Activated CD4-positive, alpha-beta T cell treated with anti-CD3 and anti-CD28 coated beads for 4 hours (primary cell): ENCODE results near the gene RNF224.

Experiments used
- DNase-seq, 2 donors: peaks; one replicate each; pipeline ENCODE4 v3.0.0-alpha.2; 2020

The RNF224 gene

GRCh38 chr9:137192859-137193258, 34.4 kb upstream of the RNF224 start:
- DNase-seq: no peak

DNA sequence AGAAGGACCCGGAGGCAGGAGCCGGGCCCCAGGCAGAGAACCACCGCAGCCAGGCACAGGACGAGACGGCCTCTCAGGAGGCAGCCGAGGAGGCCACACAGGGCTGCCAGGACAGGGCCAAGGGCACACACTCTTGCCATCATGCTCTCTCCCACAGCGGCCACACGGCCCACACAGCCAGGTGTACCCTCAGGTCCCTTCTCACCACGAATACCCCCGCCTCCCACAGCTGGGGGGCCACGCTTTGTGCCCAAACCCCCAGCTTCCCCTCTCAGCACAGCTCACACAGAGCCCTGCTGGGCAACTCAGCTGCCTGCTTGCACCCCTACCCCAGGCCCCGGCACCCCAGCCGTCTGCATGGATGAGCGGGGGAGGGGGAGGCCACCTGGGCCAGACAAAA, 33.5 kb upstream of the RNF224 start:
- no peak for DNase-seq

DNA sequence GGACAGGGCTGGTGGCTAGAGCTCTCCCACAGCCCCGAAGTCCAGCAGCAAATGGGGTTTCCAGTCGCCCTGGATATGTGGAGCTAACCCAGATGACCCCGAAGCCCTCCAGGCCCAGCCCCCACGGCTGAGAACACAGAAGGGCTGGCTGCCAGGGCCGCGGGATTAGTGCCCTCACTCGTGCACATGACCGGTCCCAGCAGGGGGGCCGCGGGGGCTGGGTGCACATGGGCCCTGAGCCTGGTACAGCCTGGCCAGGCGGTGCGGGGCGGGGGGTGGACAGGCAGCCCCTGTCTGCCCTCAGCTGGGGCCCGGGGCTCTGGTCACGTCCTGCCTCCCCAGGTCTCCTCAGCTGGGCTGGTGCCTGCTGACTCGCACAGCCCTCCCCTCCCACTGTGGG, 32.9 kb upstream of the RNF224 start:
- DNase-seq: no peak

GRCh38 chr9:137194909-137195308, 32.4 kb upstream of the RNF224 start:
- DNase-seq: no peak

- no peak for DNase-seq
These were observed 31.6 kb upstream of the RNF224 start for GRCh38 chr9:137195525-137196220.

DNA sequence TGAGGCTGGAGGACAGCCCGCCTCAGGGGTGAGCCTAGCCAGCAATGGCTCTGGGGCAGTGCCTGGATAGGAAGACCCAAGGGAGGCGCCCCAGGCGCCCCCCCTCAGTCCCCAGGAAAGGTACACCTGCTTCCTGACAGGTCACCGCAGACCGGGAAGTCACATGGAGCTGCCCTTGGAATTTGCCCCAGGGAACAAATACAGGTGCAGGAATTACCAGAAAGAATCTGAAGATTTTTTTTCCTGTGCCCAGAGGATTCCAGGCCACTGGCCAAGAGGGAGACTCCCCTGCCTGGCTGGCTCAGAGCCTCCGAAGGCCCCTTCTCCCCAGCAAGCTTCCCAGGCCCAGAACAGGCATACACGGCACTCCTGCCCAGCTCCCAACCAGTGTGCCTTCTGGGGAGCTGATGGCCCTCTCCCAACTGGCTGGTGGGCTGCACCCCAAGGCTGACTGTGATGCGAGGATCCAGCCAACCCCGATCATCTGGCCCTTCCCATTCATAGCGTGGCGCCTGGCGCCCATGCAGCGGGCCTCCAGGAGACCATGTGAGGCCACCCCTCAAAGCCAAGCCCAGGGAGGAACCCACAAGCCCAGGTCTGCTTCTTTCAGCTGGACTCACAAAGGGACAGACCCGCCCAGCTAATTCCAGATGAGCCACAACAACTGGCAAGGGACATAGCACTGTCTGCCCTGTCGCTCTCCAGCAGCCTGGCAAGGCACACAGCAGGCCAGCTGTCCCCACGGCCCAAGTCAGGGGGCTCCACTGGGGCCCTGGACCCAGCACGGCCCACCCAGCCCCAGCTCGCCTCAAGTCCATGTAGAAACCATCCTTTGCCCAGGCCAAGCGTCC, 29.0 kb upstream of the RNF224 start:
- no peak for DNase-seq

DNA sequence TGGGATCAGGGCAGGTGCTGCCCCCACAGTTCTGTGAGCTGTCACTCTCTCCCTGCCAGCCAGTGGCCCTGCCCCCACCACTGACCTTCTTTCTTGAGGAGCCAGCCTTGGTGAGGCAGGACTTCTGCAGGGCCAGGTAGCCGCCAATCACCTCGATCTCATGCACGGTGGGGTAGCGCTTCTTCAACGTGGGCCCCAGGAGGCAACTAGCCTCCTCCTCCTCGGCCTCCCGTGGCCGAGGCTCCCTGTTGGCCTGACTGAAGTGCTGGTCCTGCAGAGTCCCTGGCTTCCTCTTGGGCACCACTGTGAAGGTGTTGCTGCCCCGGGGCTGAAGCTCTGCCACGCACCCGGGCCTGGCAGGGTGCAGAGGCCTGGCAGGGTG, 28.4 kb upstream of the RNF224 start:
- DNase-seq: no peak

GRCh38 chr9:137199411-137200121, 27.7 kb upstream of the RNF224 start:
- no peak for DNase-seq

DNA sequence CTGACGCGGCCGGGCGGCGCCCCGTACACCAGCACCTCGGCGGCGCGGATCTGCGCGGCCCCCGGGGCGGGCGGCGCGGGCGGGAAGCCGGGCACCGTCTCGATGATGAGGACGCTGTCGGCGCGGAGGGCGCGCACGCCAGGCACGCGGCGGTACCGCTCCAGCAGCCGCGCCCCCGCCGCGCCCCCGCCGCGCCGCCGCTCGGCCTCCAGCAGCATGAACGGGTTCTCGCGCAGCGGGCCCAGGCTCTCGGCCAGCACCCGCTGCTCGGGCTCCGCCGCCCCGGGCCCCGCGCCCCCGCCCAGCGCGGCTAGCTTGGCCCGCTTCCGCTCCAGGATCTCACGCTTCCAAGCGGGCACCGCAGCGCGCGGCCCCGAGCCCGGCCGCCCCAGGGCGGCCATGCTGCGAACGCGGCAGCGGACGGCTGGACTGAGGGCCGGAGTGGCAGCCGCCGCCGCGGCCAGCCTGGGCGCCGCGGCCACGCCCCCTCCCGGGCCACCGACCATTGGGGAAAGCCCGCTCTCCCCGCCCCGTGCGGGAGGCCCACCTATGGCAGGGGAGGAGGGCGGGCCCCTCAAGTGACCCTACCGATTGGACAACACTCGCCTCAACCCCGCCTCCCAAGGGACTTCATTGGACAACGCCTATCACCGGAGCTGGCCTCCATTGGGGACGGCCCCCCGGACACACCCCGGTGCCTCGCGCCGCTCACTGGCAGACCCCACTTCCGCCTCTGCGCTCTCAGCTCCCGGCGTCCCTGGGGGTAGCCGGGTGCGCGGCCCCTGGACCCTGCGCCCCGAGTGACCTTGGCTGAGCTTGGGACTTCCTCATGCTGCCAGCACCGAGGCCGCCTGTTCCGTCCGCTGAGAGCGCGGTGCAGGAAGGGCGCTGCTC, 26.7 kb upstream of the RNF224 start, which contains the start of gene TPRN:
Gene TPRN, minus strand, starts transcription at position 431 of the 894 bp plus-strand sequence. Its CDS starts 30 bp downstream, at position 401.
- DNase-seq: peak; percentile 99

DNA sequence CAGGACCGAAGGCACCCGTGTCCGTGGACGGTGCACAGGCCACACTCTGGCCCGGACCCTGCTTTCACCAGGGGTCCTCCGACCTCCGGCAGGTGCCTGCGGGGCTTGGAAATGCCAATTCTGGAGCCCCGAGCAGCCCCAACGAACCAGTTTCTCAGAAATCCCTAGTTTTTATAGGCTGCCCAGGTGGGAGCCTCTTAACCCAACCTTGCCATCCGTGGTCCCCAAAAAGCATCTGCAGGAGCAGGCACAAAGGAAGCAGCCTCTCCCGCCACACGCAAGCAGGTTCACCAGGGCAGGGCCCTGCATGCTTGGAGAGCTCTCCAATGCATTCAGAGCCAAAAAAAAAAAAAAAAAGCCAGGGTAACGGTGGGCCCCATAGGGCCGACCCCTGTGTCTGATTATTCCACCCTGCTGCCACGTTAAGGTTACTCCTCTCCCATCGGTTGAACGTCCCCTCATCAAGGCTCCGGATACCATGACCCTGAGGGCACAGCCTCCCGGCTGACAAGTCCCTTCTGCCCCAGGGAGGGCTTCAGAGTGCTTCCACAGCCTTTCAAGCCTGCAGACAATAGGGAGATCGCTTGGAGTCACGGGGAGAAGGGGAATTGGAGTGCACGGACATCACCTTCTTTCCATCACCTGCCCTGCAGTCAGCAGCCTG, 26.0 kb upstream of the RNF224 start:
- DNase-seq: no peak

GRCh38 chr9:137202966-137203365, 24.3 kb upstream of the RNF224 start:
- no peak for DNase-seq

DNA sequence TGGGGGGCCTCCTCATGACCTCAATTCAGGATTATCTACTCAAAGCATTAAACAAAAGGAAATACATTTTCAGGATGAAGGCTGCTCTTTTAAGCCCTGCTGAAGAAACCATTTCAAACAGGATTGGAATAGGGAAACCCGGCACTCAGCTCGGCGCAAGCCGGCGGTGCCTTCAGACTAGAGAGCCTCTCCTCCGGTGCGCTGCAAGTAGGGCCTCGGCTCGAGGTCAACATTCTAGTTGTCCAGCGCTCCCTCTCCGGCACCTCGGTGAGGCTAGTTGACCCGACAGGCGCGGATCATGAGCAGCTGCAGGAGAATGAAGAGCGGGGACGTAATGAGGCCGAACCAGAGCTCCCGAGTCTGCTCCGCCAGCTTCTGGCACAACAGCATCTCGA, 22.6 kb upstream of the RNF224 start:
- DNase-seq: no peak

GRCh38 chr9:137205126-137206069, 21.9 kb upstream of the RNF224 start, which contains the start of the genes NDOR1 and TMEM203:
Gene NDOR1, plus strand, starts transcription at chr9:137205700. Its CDS starts 78 bp downstream, at chr9:137205778.
Gene TMEM203, minus strand, starts transcription at chr9:137205648. Its CDS starts 234 bp downstream, at chr9:137205414.
- peak; percentile 89 to 91 for DNase-seq

DNA sequence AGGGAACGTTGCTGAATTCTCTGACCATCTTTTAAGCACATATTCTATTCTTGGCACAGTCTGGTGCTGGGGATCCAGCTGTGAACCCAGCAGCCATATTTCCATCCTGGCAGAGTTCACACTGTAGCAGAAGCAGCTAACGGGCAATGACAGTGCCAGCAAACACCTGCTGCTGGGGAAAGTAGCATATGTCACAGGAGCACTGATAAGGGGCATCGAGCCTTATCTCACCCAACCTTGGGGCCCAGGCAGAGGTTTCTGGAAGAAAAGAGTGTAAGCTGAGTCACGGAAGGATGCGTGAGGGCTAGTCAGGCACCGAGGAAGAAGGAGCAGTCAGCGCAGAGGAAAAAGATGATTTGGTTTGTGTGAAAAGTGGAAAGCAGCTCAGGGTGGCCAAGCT, 20.7 kb upstream of the RNF224 start:
- no peak for DNase-seq

DNA sequence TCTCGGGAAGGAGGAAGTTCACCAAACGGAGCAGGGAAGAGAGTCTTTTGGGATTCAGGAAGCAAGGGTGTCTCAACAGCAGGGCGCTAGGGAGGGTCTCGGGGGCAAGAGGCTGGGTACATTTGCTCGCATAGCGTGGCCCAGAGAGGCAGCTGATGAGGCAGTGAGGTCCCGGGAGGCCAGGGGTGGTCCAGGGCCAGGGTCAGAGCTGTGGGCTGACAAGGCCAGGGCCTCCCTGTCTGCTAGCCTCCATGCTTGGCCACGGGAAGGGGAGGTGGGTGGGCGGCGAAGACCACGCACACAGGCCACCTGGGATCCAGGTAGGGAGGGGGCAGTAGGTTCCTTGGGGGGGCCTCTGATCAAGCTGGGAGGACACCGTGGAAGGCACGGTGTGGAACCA, 15.8 kb upstream of the RNF224 start:
- no peak for DNase-seq

DNA sequence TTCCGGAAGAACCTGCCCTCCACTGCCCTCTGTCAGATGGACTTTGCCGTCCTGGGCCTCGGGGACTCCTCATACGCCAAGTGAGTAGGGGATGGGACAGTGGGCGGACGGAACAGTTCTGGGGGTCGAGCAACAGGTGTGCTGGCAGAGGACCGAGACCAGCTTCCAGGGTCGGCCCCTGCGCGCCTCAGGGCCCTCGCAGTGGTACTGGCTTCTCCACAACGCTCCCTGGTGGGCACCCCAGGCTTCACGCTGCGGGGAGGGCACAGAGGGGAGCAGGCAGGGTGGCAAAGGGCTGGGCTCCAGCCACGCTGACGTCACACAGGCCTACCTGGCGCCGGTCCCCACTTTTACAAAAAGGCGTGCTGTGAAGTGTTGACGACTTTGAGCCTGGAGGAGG, 14.8 kb upstream of the RNF224 start:
- DNase-seq: no peak

GRCh38 chr9:137213160-137214060, 13.9 kb upstream of the RNF224 start:
- DNase-seq: no peak

DNA sequence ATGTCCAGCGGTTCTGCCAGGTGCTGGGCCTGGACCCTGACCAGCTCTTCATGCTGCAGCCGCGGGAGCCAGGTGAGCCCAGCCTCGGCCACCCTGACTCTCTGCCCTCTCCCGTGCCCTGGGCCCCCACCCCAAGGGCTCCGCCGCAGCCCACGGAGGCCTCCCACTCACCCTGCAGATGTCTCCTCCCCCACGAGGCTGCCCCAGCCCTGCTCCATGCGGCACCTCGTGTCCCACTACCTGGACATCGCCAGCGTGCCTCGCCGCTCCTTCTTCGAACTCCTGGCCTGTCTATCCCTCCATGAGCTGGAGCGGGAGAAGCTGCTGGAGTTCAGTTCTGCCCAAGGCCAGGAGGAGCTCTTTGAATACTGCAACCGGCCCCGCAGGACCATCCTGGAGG, 12.7 kb upstream of the RNF224 start:
- DNase-seq: no peak

DNA sequence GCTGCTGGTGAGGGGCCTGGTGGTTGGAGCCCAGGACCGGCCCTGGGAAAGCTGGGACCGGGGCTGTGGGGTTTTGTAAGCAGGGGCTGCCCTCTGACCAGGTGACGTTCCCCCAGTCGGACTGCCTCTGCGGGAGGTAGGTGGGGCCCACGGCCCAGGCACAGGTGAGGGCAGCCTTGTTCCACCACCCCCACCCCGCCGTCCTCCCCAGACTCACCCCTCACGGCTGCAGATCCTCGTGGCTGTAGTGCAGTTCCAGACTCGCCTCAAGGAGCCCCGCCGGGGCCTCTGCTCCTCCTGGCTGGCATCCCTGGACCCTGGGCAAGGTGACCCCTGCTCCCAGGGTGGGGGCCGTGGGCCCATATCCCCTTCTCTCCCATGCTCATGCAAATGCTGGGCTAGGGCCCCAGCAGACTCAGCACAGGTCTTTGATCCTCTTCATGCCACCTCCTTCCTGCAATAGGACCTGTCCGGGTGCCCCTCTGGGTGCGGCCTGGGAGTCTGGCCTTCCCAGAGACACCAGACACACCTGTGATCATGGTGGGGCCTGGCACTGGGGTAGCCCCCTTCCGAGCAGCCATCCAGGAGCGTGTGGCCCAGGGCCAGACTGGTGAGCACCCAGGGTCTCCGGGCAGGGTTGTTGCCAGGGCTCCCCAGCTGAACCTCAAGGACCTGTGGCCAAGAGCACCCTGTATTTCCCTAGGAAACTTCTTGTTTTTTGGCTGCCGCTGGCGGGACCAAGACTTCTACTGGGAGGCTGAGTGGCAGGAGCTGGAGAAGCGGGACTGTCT, 11.9 kb upstream of the RNF224 start:
- no peak for DNase-seq
